A549 (cell line): ENCODE results near the gene ZNF532. TPM values are rescaled to one million over a fixed set of nuclear protein-coding genes. Genes with fewer than 3 reads are reported as not detected.
A peak's percentile ranks its signal among the peaks of the same experiment; 100 is the strongest.

ENCODE experiments used
- ATAC-seq, 2 experiments: fragments of 200-7000 bp in 1 of 2; fragments of >200 bp in 1 of 2; cut with Nextera tagmentation in 1 of 2; cut with Tn5 transposase in 1 of 2; 3 replicates each; pipeline versions ENCODE4 v1.8.0 to v1.9.1; 2018 to 2020; ENCODE audit warnings: mild to moderate bottlenecking in 1 of 2, moderate library complexity in 1 of 2
- CTCF ChIA-PET: fragments of 300-600 bp; sonication (Branson Sonifier 250); formaldehyde crosslinking; extraction: SDS; loops from one replicate; lab custom pipeline; 2021; ENCODE audit warnings: antibody characterized with exemption, inconsistent platforms; lab: Yijun Ruan, JAX
- POLR2A ChIA-PET: fragments of 350-600 bp; formaldehyde crosslinking; extraction: SDS; loops from one replicate; lab custom pipeline; 2021; ENCODE audit warnings: antibody characterized with exemption, inconsistent platforms; lab: Yijun Ruan, JAX
- DNase-seq, 2 experiments: peaks; one replicate each; pipeline versions ENCODE4 v3.0.0 to v3.0.0-alpha.2; 2011 to 2016; ENCODE audit warnings: low read depth in 1 of 2, low spot score in 1 of 2
- FAIRE-seq: peaks from 2 replicates; lab custom pipeline; 2011; peaks lifted over from hg19 to GRCh38; lab: Jason Lieb, UNC
- H3K27ac ChIP-seq, 2 experiments: fragments of >200 bp; sonication (Bioruptor Twin); formaldehyde crosslinking; 3 replicates each; pipeline ENCODE4 v1.5.1; 2016 to 2017
- H3K4me1 ChIP-seq: fragments of >200 bp; sonication (Bioruptor Twin); formaldehyde crosslinking; 3 replicates; pipeline ENCODE4 v1.6.1; 2016
- H3K4me2 ChIP-seq: fragments of >200 bp; sonication (Bioruptor Twin); formaldehyde crosslinking; 3 replicates; pipeline ENCODE4 v1.6.1; 2016
- H3K4me3 ChIP-seq: fragments of >200 bp; sonication (Bioruptor Twin); formaldehyde crosslinking; 3 replicates; pipeline ENCODE4 v1.5.1; 2016
- H3K9me3 ChIP-seq: fragments of >200 bp; sonication (Bioruptor Twin); formaldehyde crosslinking; 3 replicates; pipeline ENCODE4 v1.6.1; 2016
- CHD2 ChIP-seq: fragments of 150-350 bp; IDR thresholded peaks from 2 replicates; pipeline ENCODE4 v1.6.1; 2014; ENCODE audit warnings: low read length; ENCODE audit not compliant: partially characterized antibody
- CHD4 ChIP-seq: fragments of 200-600 bp; sonication (generic); IDR thresholded peaks from 2 replicates; pipeline ENCODE4 v1.6.1; 2016; ENCODE audit warnings: antibody characterized with exemption, mild to moderate bottlenecking, borderline replicate concordance
- EHF ChIP-seq: fragments of 250-450 bp; sonication (Bioruptor Pico); IDR thresholded peaks from 2 replicates; pipeline ENCODE4 v1.5.0; 2020; ENCODE audit warnings: mild to moderate bottlenecking
- ELK1 ChIP-seq: fragments of 150-350 bp; IDR thresholded peaks from 2 replicates; pipeline ENCODE4 v1.6.1; 2014; ENCODE audit warnings: low read depth, mild to moderate bottlenecking, low read length
- EP300 ChIP-seq, 2 experiments: fragments of >200 bp; sonication (Bioruptor Twin); formaldehyde crosslinking; IDR thresholded peaks; 2 replicates in 1 of 2; 3 replicates in 1 of 2; pipeline ENCODE4 v1.6.1; 2016 to 2017
- ESRRA ChIP-seq: fragments of 150-350 bp; IDR thresholded peaks from 2 replicates; pipeline ENCODE4 v1.6.1; 2014; ENCODE audit warnings: mild to moderate bottlenecking, low read length, borderline replicate concordance
- FOSL2 ChIP-seq, 2 experiments: fragments of 450-650 bp in 1 of 2; fragments of >200 bp in 1 of 2; sonication (Bioruptor Twin) in 1 of 2; formaldehyde crosslinking; IDR thresholded peaks; 2 replicates each; pipeline versions ENCODE4 v1.5.0 to v1.6.1; 2016 to 2020; ENCODE audit warnings: mild to moderate bottlenecking in 1 of 2, moderate library complexity in 1 of 2
- GATA3 ChIP-seq: IDR thresholded peaks from 2 replicates; pipeline ENCODE4 v1.6.1; 2012; ENCODE audit warnings: borderline replicate concordance
- MAZ ChIP-seq: fragments of 150-350 bp; IDR thresholded peaks from 2 replicates; pipeline ENCODE4 v1.6.1; 2014; ENCODE audit warnings: antibody characterized with exemption, low read depth, low read length, borderline replicate concordance
- MYC ChIP-seq: IDR thresholded peaks from 2 replicates; pipeline ENCODE4 v1.6.1; 2012; ENCODE audit warnings: mild to moderate bottlenecking, inconsistent platforms, low read length, improper control_type of control experiment, borderline replicate concordance
- NPAS2 ChIP-seq: fragments of 250-450 bp; sonication (Bioruptor Pico); IDR thresholded peaks from 2 replicates; pipeline ENCODE4 v1.8.0; 2022; ENCODE audit warnings: mild to moderate bottlenecking, moderate library complexity, borderline replicate concordance
- PHF8 ChIP-seq: fragments of 200-600 bp; sonication (generic); IDR thresholded peaks from 2 replicates; pipeline ENCODE4 v1.6.1; 2016; ENCODE audit warnings: low read depth, mild to moderate bottlenecking, antibody characterized with exemption, moderate library complexity, borderline replicate concordance
- POLR2AphosphoS2 ChIP-seq: conservative IDR thresholded peaks from 2 replicates; pipeline ENCODE4 v1.6.1; 2012; ENCODE audit warnings: low read length, improper control_type of control experiment, inconsistent platforms
- REST ChIP-seq: fragments of 200-600 bp; sonication (generic); IDR thresholded peaks from 2 replicates; pipeline ENCODE4 v1.6.1; 2016; ENCODE audit warnings: antibody characterized with exemption, mild to moderate bottlenecking, moderate library complexity
- RFX5 ChIP-seq: fragments of 450-650 bp; IDR thresholded peaks from 2 replicates; pipeline ENCODE4 v1.7.1; 2014; ENCODE audit warnings: antibody characterized with exemption, mild to moderate bottlenecking, moderate library complexity
- TP53 ChIP-seq: fragments of 250-450 bp; sonication (Bioruptor Pico); IDR thresholded peaks from 2 replicates; pipeline ENCODE4 v1.5.0; 2021; ENCODE audit warnings: mild to moderate bottlenecking, moderate library complexity
- ZC3H11A ChIP-seq: fragments of 450-650 bp; IDR thresholded peaks from 2 replicates; pipeline ENCODE4 v1.6.1; 2014; ENCODE audit warnings: antibody characterized with exemption, mild to moderate bottlenecking
- ZFP36 ChIP-seq: fragments of 450-650 bp; IDR thresholded peaks from 2 replicates; pipeline ENCODE4 v1.6.1; 2014; ENCODE audit warnings: borderline replicate concordance; ENCODE audit not compliant: partially characterized antibody
- WGBS: methylation state at CpG from one replicate; pipeline ENCODE4 v1.1.6; 2017; ENCODE audit errors: missing lambda C conversion rate; 5-methylcytosine and 5-hydroxymethylcytosine counted together
- polyA plus RNA-seq, 4 experiments: library from polyadenylated mRNA; depleted of rRNA in 3 of 4; stranded (reverse); fragments of >200 nt; fragmentation: RNase III in 1 of 4; extraction: RNeasy Plus Mini Kit Qiagen cat#74134 plus additional on column Dnase treatment in 1 of 4; gene quantifications; 2 replicates in 3 of 4; 3 replicates in 1 of 4; pipeline ENCODE4 v1.2.3, GENCODE V29; 2011 to 2017
- TF ChIP-seq, protein P1 (sequence below): fragments of >200 bp; sonication (Bioruptor Twin); formaldehyde crosslinking; IDR thresholded peaks from 2 replicates; pipeline ENCODE4 v1.6.1; 2016

The ZNF532 gene
- polyA plus RNA-seq, 2 of the 4 experiments (the other 2 are of a cell fraction): 26.8 to 64.6 TPM

DNA sequence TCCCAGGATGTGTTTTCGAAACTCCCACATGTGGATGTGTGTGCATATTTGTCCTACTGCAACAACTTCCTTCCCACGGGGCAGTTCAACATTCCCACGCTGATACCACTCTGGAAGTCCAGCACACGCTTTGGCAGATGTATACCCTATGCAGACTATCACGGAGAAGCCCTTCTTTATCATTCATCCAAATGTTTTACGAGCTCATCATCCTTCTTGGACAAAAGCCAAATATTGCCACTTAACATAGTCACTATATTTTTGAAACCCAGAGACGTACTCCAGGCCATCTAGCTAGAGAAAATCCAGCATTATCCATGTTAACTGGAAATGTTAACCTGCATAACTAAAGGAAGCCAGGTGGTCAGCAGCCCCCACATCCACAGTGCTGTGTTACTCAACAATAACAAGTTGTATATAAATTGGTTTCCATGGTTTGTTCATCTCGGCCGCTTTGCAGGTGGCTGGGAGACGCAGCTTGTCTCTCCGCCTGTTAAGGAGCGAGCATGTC, 131.5 kb downstream of the ZNF532 start:
- Histone ChIP-seq H3K9me3 (peaks cover 4% of the 10 kb centered on the region; the same call in 1 of the 3 replicates), H3K4me2 (no peak overlapping the region), H3K4me1 (peaks cover 63% of the 10 kb centered on the region), H3K4me3 (no peak overlapping the region)
- ChIA-PET POLR2A (interaction anchor here (0.5 kb wide), 1 partner anchor 15 kb away, joined by 4 read pairs; no protein-coding TSS in a partner anchor), CTCF (no interaction called here)
- peak in 1 of 2 experiments; percentile 60 for DNase-seq
- 71% methylated on average over 12 of the region's 12 CpGs for WGBS
- TF ChIP-seq GATA3: no peak
- TF ChIP-seq, all 56 proteins: peak for 0
- FAIRE-seq (no peak), ATAC-seq (peak in 1 of 2 experiments; percentile 18; a peak in 1 of 6 replicates)
- H3K27ac ChIP-seq: peak overlapping the region; percentile 89 to 92

DNA sequence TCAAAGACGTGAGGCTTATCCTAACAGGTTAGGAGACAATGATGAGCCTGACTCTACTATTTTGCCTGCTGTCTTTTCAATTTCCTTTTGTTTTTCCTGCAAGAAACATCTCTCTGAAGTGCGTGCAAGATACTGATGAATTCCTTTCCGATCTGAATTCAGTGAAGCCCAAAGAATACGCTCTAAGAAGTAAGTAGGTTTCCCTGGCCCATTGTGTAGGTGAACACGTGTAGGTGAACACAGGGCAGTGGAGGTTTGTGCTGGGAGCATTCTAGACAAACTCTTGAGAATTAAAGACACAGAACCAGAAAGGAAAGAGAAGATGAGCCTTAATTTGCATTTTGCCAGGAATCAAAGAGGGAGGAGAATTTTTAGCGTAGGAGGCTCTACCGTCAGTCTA, 132.0 kb downstream of the ZNF532 start:
- Histone ChIP-seq H3K4me1 (peaks cover 58% of the 10 kb centered on the region), H3K4me2 (no peak overlapping the region), H3K9me3 (peaks cover 4% of the 10 kb centered on the region; the same call in 1 of the 3 replicates)
- no peak for FAIRE-seq
- CTCF ChIA-PET: no interaction called here
- TF ChIP-seq EHF: no peak
- TF ChIP-seq PHF8: no peak
- no peak for TF ChIP-seq MYC
- TF ChIP-seq REST: no peak
- no peak for TF ChIP-seq ELK1
- no peak for TF ChIP-seq ZFP36
- no peak for TF ChIP-seq CHD4
- TF ChIP-seq TP53 (CRISPR knock-in tag): no peak
- TF ChIP-seq ZC3H11A: no peak
- no peak for TF ChIP-seq NPAS2
- no peak for TF ChIP-seq FOSL2 (IDR thresholded peaks at IDR 0.05)
- TF ChIP-seq FOSL2 (CRISPR knock-in tag; IDR thresholded peaks at IDR 0.05): no peak
- no peak for TF ChIP-seq MAZ
- no peak for TF ChIP-seq EP300 (IDR thresholded peaks at IDR 0.05)
- no peak for TF ChIP-seq RFX5
- TF ChIP-seq, protein P1, sequence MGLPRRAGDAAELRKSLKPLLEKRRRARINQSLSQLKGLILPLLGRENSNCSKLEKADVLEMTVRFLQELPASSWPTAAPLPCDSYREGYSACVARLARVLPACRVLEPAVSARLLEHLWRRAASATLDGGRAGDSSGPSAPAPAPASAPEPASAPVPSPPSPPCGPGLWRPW: no peak
- no peak for TF ChIP-seq ESRRA
- TF ChIP-seq POLR2AphosphoS2: no peak
- TF ChIP-seq CHD2: no peak
- TF ChIP-seq, all 56 proteins: peak for 0
- WGBS: 85% methylated on average over 7 of the region's 7 CpGs
- H3K27ac ChIP-seq: peak overlapping the region; percentile 89 to 92
- no peak for ATAC-seq
- POLR2A ChIA-PET: interaction anchor here (0.5 kb wide), 1 partner anchor 15 kb away, joined by 4 read pairs; no protein-coding TSS in a partner anchor
- DNase-seq: no peak
- H3K4me3 ChIP-seq: no peak overlapping the region
